HL-60 (cell line): ENCODE results near the gene MED13L.

ENCODE experiments used
- DNase-seq, 2 experiments: peaks; one replicate each; pipeline ENCODE4 v3.0.0-alpha.2; 2010 to 2020; ENCODE audit warnings: low read depth in 1 of 2, low spot score in 1 of 2
- H3K27ac ChIP-seq: fragments of 250-450 bp; sonication (Bioruptor Pico); replicated peaks from 2 replicates; pipeline ENCODE4 v1.5.1; 2020; ENCODE audit warnings: mild to moderate bottlenecking, moderate library complexity
- H3K27me3 ChIP-seq: fragments of 250-450 bp; sonication (Bioruptor Pico); 2 replicates; pipeline ENCODE4 v1.5.1; 2021; ENCODE audit warnings: mild to moderate bottlenecking, moderate library complexity; ENCODE audit not compliant: insufficient read depth, poor library complexity, severe bottlenecking
- H3K4me3 ChIP-seq: replicated peaks from 2 replicates; pipeline ENCODE4 v1.5.1; 2011; ENCODE audit warnings: mild to moderate bottlenecking, control low read depth, low read length; ENCODE audit not compliant: insufficient read depth
- CTCF ChIP-seq: IDR thresholded peaks from one replicate; pipeline ENCODE4 v1.5.1; 2011; ENCODE audit warnings: low read length, control low read depth, inconsistent platforms; ENCODE audit not compliant: insufficient read depth
- GABPA ChIP-seq: IDR thresholded peaks from 2 replicates; pipeline ENCODE4 v1.6.1; 2012; ENCODE audit warnings: low read depth
- POLR2AphosphoS5 ChIP-seq: IDR thresholded peaks from 2 replicates; pipeline ENCODE4 v1.6.1; 2012; ENCODE audit warnings: low read depth
- REST ChIP-seq: IDR thresholded peaks from 2 replicates; pipeline ENCODE4 v1.6.1; 2012; ENCODE audit warnings: low read depth; ENCODE audit not compliant: insufficient replicate concordance
- SPI1 ChIP-seq: IDR thresholded peaks from 2 replicates; pipeline ENCODE4 v1.6.1; 2012; ENCODE audit warnings: low read depth, mild to moderate bottlenecking, borderline replicate concordance

Gene MED13L

DNA sequence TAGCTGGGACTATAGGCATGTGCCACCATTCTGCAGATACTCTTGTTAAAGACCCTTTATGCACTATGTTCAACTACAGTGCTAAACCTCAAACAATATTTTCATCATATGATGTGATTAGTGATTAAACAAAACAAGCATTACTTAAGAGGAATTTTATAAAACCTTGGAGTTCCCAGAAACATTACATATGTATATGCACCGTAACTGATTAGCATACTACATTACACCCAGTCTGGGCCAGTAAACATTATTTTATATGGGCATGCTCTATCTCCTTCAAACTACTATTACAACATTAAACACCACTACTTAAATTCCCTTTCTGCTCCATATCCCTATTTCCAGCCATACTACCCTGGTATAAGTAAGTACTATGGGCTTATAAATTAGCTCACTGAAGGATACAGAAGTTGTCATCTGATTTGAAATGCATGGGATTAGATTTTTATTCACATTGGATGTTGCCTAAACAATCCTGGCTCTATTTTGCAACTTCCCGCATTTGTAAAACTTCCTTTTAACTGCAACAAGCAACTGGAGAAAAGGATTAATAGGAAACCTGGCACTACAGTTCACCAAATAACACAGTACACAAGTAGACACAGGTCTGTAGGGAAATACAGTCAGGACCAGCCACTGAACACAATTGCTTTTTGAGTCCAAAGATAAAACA, 205.8 kb downstream of the MED13L start:
- no peak for DNase-seq
- TF ChIP-seq GABPA (no peak), POLR2AphosphoS5 (no peak), REST (no peak), CTCF (no peak), SPI1 (no peak)
- no peak overlapping the region for H3K4me3 ChIP-seq
- no peaks in the 10 kb centered on the region for H3K27me3 ChIP-seq
- no peak overlapping the region for H3K27ac ChIP-seq

DNA sequence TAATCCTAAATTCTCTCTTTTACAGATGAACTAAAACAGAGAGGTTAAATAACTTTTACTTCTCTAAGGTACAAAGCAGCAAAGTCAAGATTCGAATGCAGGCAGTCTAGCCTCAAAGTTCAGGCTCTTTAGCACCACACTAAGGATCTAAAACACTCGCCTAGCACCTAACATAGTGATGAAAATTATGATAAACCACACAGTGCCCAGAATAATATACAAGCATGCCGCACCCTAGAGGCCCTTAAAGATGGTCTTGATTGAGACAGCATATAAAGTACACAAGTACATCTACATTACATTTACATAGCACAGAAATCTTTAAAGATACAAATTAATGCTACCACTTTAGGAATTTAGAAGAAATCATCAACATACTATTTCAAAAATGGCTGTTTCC, 207.0 kb downstream of the MED13L start:
- DNase-seq = no peak
- TF ChIP-seq SPI1 = no peak
- TF ChIP-seq GABPA = no peak
- no peak for TF ChIP-seq REST
- TF ChIP-seq POLR2AphosphoS5 = no peak
- TF ChIP-seq CTCF = no peak
- Histone ChIP-seq H3K4me3 (no peak overlapping the region), H3K27me3 (no peaks in the 10 kb centered on the region), H3K27ac (no peak overlapping the region)

DNA sequence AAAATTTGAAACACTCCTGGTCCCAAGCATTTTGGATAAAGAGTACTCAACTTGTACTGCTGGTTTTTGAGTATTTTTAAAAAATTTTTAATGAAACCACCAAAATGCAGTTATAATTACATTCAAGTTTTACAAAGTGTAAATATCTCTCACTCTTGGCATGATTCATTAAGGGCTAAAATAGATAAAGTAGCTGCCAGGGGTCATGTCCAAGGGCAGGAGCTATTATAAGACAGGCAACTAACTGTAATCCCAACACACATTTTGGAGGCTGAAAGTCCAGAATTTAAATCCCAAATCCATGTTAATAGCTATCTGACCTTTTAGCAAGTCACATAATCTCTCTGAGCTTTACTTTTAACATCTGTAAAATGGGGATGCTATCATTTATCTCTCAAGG, 207.6 kb downstream of the MED13L start:
- Histone ChIP-seq H3K27me3 (no peaks in the 10 kb centered on the region), H3K27ac (no peak overlapping the region), H3K4me3 (no peak overlapping the region)
- no peak for DNase-seq
- TF ChIP-seq GABPA (no peak), POLR2AphosphoS5 (no peak), REST (no peak), SPI1 (no peak), CTCF (no peak)
